Suprapubic skin (tissue), 4 donors: Measurements from ENCODE around the gene NCAN. TPM values are rescaled to one million over a fixed set of nuclear protein-coding genes. Genes with fewer than 3 reads are reported as not detected.
A peak's percentile ranks its signal among the peaks of the same experiment; 100 is the strongest.

Source experiments
- DNase-seq, 2 donors: peaks; one replicate each; pipeline ENCODE4 v3.0.0-alpha.2; 2019; ENCODE audit warnings: low spot score in 2 of 2
- H3K27ac ChIP-seq: fragments of 200-600 bp; sonication (generic); one replicate; pipeline ENCODE4 v1.5.1; 2019
- H3K27me3 ChIP-seq: fragments of 200-600 bp; sonication (generic); one replicate; pipeline ENCODE4 v1.5.1; 2019
- H3K36me3 ChIP-seq: fragments of 200-600 bp; sonication (generic); one replicate; pipeline ENCODE4 v1.5.1; 2019
- H3K4me1 ChIP-seq: fragments of 200-600 bp; sonication (generic); one replicate; pipeline ENCODE4 v1.5.1; 2019
- H3K4me3 ChIP-seq: fragments of 200-600 bp; sonication (generic); one replicate; pipeline ENCODE4 v1.5.1; 2019; ENCODE audit warnings: mild to moderate bottlenecking
- H3K9me3 ChIP-seq: fragments of 200-600 bp; sonication (generic); one replicate; pipeline ENCODE4 v1.5.1; 2019
- CTCF ChIP-seq, 2 donors: fragments of 200-600 bp in 1 of 2; fragments of 450-650 bp in 1 of 2; sonication (generic) in 1 of 2; IDR thresholded peaks; one replicate each; pipeline ENCODE4 v1.5.1; 2016 to 2019; ENCODE audit warnings: antibody characterized with exemption in 2 of 2, mild to moderate bottlenecking in 1 of 2, moderate library complexity in 1 of 2
- EP300 ChIP-seq: sonication (generic); formaldehyde crosslinking; IDR thresholded peaks from one replicate; pipeline ENCODE4 v1.6.1; 2017; ENCODE audit warnings: antibody characterized with exemption
- POLR2A ChIP-seq, 2 donors: fragments of 450-650 bp; IDR thresholded peaks; one replicate each; pipeline ENCODE4 v1.6.1; 2017; ENCODE audit warnings: antibody characterized with exemption in 2 of 2, mild to moderate bottlenecking in 2 of 2, moderate library complexity in 2 of 2
- POLR2AphosphoS5 ChIP-seq, 3 donors: sonication (generic); formaldehyde crosslinking; IDR thresholded peaks; one replicate each; pipeline ENCODE4 v1.6.1; 2017; ENCODE audit warnings: antibody characterized with exemption in 3 of 3
- WGBS: methylation state at CpG from one replicate; pipeline ENCODE4 v1.1.5; 2018; 5-methylcytosine and 5-hydroxymethylcytosine counted together
- total RNA-seq, 4 donors: library from RNA; depleted of rRNA; stranded (reverse); fragments of >200 nt; gene quantifications; one replicate each; pipeline ENCODE4 v1.1.0, GENCODE V29; 2016

The NCAN gene
- total RNA-seq, 4 donors from 2014 or later = not detected

DNA sequence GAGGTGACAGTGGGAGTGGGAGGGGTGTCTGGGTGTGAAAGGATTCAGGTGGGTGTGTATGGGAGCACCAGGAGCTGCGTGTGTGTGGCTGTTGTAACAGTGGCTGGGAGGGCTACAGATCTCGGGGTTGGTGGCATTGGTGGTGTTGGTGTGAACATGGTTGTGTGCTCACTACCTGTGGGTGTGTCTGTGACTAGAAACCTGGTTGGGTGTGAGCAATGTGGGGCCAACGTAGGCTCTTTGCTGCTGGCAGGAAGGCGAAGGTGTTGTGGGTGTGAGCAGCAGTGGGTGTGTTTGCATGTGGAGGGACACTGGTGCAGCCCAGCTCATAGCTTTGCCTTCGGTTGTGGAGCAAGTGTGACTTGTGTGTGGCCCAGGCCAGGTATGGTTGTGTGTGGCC is 4.8 kb upstream of the NCAN start:
- H3K4me1 ChIP-seq = peaks cover 11% of the 10 kb centered on the region
- DNase-seq = peak in 1 of 2 donors; percentile 33
- H3K27me3 ChIP-seq = peaks cover 20% of the 10 kb centered on the region
- WGBS = 65% methylated on average over 5 of the region's 5 CpGs
- TF ChIP-seq POLR2AphosphoS5 (IDR thresholded peaks at IDR 0.05) = no peak
- no peak for TF ChIP-seq POLR2A (IDR thresholded peaks at IDR 0.05)
- no peak for TF ChIP-seq CTCF (IDR thresholded peaks at IDR 0.05)
- TF ChIP-seq EP300 = no peak
- no peak overlapping the region for H3K27ac ChIP-seq
- no peak overlapping the region for H3K4me3 ChIP-seq
- H3K9me3 ChIP-seq = no peaks in the 10 kb centered on the region
- no peaks in the 10 kb centered on the region for H3K36me3 ChIP-seq

DNA sequence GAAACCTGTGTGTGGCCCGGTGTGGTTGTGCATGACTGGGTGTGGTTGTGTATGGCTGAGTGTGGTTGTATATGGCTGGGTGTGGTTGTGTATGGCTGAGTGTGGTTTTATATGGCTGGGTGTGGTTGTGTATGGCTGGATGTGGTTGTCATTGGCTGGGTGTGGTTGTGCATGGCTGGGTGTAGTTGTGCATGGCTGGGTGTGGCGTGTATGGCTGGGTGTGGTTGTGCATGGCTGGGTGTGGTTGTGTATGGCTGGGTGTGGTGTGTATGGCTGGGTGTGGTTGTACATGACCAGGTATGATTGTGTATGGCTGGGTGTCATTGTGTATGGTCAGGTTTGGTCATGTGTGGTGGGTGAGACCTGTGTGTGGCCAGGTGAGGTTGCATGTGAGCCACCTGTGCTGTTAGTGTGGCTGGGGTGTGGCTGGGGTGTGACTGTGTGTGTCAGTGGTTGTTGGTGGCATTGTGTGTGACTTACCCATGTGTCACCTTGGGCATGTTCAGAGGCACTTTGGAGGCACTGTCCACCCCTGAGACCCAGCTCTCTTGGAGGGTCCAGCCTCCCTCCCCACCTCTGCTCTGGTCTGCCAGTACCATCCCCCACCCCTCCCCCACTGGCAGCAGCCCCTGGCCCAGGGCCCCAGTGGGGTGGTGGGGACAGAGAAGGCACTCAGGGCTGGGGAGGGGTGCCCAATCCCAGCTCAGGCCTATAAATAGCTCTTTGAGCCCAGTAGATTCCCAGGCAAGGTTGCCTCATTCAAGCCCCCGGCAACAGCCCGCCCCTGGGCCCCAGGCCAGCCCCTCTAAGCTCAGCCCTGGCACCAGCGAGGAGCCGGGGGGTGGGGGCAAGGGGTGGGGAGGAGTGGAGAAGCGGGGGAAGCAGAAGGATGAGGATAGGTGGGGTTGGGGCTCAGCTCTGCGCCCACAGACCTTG is 3.9 kb upstream of the NCAN start:
- Histone ChIP-seq H3K27ac (no peak overlapping the region), H3K4me1 (peaks cover 2% of the 10 kb centered on the region), H3K9me3 (no peaks in the 10 kb centered on the region), H3K36me3 (no peaks in the 10 kb centered on the region), H3K4me3 (no peak overlapping the region), H3K27me3 (peaks cover 30% of the 10 kb centered on the region)
- WGBS = 56% methylated on average over 6 of the region's 8 CpGs
- DNase-seq = peak in 1 of 2 donors; percentile 25
- TF ChIP-seq POLR2A (IDR thresholded peaks at IDR 0.05) = no peak
- no peak for TF ChIP-seq CTCF (IDR thresholded peaks at IDR 0.05)
- TF ChIP-seq EP300 = no peak
- no peak for TF ChIP-seq POLR2AphosphoS5 (IDR thresholded peaks at IDR 0.05)

DNA sequence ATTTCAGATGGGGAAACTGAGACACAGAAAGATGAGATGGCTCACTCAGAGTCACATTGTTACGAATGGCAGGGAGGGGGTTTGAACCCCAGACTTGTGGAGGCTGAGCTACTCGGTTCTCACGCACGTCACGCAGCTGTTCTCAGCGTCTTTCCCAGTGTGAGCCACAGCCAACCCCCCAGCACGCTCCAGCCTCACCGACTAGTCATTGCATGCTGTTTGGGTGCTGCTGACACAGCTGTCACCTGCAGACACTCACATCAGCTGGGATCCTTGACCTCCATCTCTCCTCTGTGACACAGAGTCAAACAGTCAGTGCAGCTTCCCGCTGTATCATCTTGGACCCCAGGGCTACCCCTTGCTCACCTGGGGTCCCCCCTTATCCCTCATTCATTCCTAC is 2.4 kb upstream of the NCAN start:
- Histone ChIP-seq H3K4me3 (no peak overlapping the region), H3K4me1 (no peaks in the 10 kb centered on the region), H3K36me3 (no peaks in the 10 kb centered on the region), H3K9me3 (no peaks in the 10 kb centered on the region), H3K27me3 (peaks cover 44% of the 10 kb centered on the region), H3K27ac (no peak overlapping the region)
- no peak for TF ChIP-seq POLR2AphosphoS5 (IDR thresholded peaks at IDR 0.05)
- TF ChIP-seq POLR2A (IDR thresholded peaks at IDR 0.05) = no peak
- no peak for TF ChIP-seq CTCF (IDR thresholded peaks at IDR 0.05)
- no peak for TF ChIP-seq EP300
- no peak for DNase-seq
- 62% methylated on average over 9 of the region's 9 CpGs for WGBS

GRCh38 chr19:19212916-19213315 is 1.2 kb downstream of the NCAN start:
- 0% methylated on average over 2 of the region's 7 CpGs for WGBS
- Histone ChIP-seq H3K4me1 (no peaks in the 10 kb centered on the region), H3K27ac (no peak overlapping the region), H3K4me3 (no peak overlapping the region), H3K9me3 (no peaks in the 10 kb centered on the region), H3K36me3 (no peaks in the 10 kb centered on the region), H3K27me3 (peaks cover 76% of the 10 kb centered on the region)
- no peak for DNase-seq
- TF ChIP-seq EP300 (no peak), POLR2A (IDR thresholded peaks at IDR 0.05) (no peak), CTCF (IDR thresholded peaks at IDR 0.05) (no peak), POLR2AphosphoS5 (IDR thresholded peaks at IDR 0.05) (no peak)

DNA sequence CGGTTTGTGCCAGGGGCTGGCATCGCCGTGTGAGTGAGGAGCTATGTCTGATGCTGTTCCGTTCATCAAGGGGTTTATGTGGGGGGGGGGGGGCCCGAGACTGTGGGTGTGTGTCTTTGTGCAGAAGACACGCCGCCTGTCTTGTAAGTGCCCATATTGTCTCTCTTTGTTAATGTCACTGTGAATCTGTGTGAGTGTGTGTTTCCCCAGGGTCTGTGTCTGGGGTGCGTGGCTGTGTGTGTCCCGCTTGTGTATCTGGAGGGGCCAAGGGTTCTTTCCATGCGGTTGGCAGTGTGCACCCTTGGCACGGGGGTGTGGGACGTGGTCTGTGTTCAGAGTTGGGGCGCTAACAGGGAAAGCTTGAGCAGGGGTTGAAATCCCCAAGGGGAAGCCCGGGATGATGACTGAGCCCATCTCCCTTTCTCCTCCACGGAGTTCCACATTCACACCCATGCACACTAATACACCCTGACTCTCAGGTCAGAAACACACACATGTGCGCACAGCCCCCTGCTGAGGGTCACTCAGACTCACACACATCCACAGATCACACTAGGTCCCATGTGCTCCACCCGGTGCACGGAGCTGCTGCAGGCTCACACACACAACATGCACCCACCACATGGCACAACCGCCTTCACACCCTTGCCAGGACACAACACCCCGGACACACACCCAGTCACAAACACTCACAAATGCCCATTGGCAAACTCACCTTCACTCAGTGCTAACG is 1.8 kb downstream of the NCAN start:
- H3K27me3 ChIP-seq = peaks cover 70% of the 10 kb centered on the region
- no peak for DNase-seq
- WGBS = 34% methylated on average over 16 of the region's 21 CpGs

More for the DNA sequence above, 1.8 kb downstream of the NCAN start:
- H3K9me3 ChIP-seq = no peaks in the 10 kb centered on the region
- no peaks in the 10 kb centered on the region for H3K36me3 ChIP-seq
- TF ChIP-seq CTCF (IDR thresholded peaks at IDR 0.05) = no peak
- no peak for TF ChIP-seq EP300
- no peak for TF ChIP-seq POLR2A (IDR thresholded peaks at IDR 0.05)
- TF ChIP-seq POLR2AphosphoS5 (IDR thresholded peaks at IDR 0.05) = no peak
- no peak overlapping the region for H3K27ac ChIP-seq
- no peak overlapping the region for H3K4me3 ChIP-seq
- no peaks in the 10 kb centered on the region for H3K4me1 ChIP-seq
